Body of pancreas (tissue), 4 donors: ENCODE results near the gene MT1A.

ENCODE experiments used
- POLR2A ChIP-seq, 3 donors: fragments of 450-650 bp; IDR thresholded peaks; one replicate each; pipeline ENCODE4 v1.6.1; 2016; ENCODE audit warnings: antibody characterized with exemption in 3 of 3, mild to moderate bottlenecking in 2 of 3
- TF ChIP-seq, protein P1 (sequence below), 7 experiments: fragments of 450-650 bp in 4 of 7; fragments of 200-600 bp in 3 of 7; sonication (generic) in 3 of 7; IDR thresholded peaks; one replicate each; pipeline ENCODE4 v1.5.1; 2016 to 2019; ENCODE audit warnings: antibody characterized with exemption in 7 of 7

DNA sequence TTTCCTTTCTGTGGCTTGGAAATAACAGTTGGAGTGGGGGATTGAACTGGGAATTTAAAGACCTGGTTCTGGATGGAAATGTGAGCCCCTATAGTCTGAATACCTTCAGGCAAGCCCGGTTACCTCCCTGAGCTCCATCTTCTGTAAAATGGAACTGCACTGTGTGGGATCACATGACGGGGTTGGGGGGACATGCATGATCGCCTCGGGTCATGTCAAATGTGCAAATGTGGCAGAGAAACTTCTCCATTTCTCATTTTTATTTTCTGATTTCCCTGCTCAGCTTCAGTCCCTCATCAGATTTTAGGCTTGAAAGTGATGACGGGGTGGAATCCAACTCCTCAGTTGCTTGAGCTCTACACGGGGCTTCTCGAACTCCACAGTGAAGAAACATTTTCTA, 14.8 kb downstream of the MT1A start:
- TF ChIP-seq, protein P1, sequence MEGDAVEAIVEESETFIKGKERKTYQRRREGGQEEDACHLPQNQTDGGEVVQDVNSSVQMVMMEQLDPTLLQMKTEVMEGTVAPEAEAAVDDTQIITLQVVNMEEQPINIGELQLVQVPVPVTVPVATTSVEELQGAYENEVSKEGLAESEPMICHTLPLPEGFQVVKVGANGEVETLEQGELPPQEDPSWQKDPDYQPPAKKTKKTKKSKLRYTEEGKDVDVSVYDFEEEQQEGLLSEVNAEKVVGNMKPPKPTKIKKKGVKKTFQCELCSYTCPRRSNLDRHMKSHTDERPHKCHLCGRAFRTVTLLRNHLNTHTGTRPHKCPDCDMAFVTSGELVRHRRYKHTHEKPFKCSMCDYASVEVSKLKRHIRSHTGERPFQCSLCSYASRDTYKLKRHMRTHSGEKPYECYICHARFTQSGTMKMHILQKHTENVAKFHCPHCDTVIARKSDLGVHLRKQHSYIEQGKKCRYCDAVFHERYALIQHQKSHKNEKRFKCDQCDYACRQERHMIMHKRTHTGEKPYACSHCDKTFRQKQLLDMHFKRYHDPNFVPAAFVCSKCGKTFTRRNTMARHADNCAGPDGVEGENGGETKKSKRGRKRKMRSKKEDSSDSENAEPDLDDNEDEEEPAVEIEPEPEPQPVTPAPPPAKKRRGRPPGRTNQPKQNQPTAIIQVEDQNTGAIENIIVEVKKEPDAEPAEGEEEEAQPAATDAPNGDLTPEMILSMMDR (IDR thresholded peaks at IDR 0.05) = no peak
- TF ChIP-seq POLR2A (IDR thresholded peaks at IDR 0.05) = no peak
